ENCODE results near the gene DMD.
"Not testable (repeated sequence)": the region's sequence is repeated elsewhere in the genome, so short reads cannot be mapped to it uniquely, and the experiment has no call there.

Gene DMD

DNA sequence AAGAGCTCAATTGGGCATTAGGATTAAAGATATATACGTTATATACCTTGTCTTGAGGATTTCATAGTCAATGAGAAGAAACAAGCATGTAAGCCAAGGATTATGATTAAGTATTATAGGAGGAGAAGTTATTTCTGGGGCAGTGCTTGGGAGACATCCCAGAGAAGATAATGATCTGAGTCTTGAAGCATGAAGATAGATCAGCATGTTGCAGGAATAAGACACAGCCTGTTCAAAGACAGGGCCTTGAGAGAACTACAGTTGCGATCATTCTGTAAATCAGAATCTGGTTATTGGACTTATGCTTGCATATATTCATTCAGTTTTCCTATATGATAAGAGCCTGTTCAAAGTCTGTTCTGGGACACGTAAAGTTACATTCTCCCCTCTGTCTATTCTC lies 1277.3 kb downstream of the DMD start:
- Histone ChIP-seq H3K27ac (no peak overlapping the region), H3K9me3 (ENCODE audit: low read depth, low read length) (no peaks in the 10 kb centered on the region), H3K9ac (ENCODE audit: insufficient read length) (no peak overlapping the region), H3K4me3 (no peak overlapping the region), H3K36me3 (ENCODE audit: insufficient read depth, low read length) (no peaks in the 10 kb centered on the region)
- TF ChIP-seq EZH2 (IDR thresholded peaks at IDR 0.05) = no peak
- TF ChIP-seq FOXP2 (optimal IDR thresholded peaks at IDR 0.05; ENCODE audit: control extremely low read depth, extremely low read length, insufficient read depth) = no peak
- TF ChIP-seq POLR2AphosphoS5 (IDR thresholded peaks at IDR 0.05; ENCODE audit: borderline replicate concordance, low read depth, low read length) = no peak
- DNase-seq (ENCODE audit: low read depth, low spot score) = no peak

DNA sequence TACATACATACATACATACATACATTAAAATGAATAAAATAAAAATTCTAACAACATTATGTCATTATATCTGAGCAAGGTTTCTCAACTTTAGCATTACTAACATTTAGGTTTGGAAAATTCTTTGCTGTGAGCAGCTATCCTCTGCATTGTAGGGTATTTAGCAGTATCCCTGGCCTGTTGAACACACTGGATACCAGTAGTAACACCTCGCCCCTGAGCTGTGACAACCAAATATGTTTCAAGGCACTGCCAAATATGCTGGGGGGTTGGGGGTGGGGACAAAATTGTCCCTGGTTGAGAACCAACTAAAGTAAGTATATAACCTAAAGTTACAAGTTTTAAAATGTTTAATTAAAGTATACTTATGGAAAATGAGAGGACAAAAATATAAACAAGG lies 1278.6 kb downstream of the DMD start:
- H3K9me3 ChIP-seq (ENCODE audit: low read depth, low read length) = no peaks in the 10 kb centered on the region
- no peak overlapping the region for H3K27ac ChIP-seq
- H3K9ac ChIP-seq (ENCODE audit: insufficient read length) = no peak overlapping the region
- TF ChIP-seq FOXP2 (optimal IDR thresholded peaks at IDR 0.05; ENCODE audit: control extremely low read depth, extremely low read length, insufficient read depth) = no peak
- no peak for TF ChIP-seq POLR2AphosphoS5 (IDR thresholded peaks at IDR 0.05; ENCODE audit: borderline replicate concordance, low read depth, low read length)
- TF ChIP-seq EZH2 (IDR thresholded peaks at IDR 0.05) = no peak
- DNase-seq (ENCODE audit: low read depth, low spot score) = no peak
- no peak overlapping the region for H3K4me3 ChIP-seq
- no peaks in the 10 kb centered on the region for H3K36me3 ChIP-seq (ENCODE audit: insufficient read depth, low read length)

DNA sequence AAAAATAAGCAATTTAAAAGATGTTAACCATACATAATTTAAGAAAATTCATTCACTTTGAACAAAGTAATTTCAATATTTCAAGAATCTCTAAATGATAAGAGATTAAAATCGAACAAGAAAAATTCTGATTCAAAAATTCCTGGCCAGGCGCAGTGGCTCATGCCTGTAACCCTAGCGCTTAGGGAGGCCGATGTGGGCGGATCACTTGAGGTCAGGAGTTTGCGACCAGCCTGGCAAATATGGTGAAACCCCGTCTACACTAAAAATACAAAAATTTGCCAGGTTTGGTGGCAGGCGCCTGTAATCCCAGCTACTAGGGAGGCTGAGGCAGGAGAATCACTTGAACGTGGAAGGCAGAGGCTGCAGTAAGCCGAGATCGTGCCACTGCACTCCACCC lies 1279.0 kb downstream of the DMD start:
- not testable (repeated sequence) for DNase-seq (ENCODE audit: low read depth, low spot score); H3K9me3 ChIP-seq (ENCODE audit: low read depth, low read length); H3K4me3 ChIP-seq; H3K9ac ChIP-seq (ENCODE audit: insufficient read length); H3K27ac ChIP-seq; H3K36me3 ChIP-seq (ENCODE audit: insufficient read depth, low read length)

DNA sequence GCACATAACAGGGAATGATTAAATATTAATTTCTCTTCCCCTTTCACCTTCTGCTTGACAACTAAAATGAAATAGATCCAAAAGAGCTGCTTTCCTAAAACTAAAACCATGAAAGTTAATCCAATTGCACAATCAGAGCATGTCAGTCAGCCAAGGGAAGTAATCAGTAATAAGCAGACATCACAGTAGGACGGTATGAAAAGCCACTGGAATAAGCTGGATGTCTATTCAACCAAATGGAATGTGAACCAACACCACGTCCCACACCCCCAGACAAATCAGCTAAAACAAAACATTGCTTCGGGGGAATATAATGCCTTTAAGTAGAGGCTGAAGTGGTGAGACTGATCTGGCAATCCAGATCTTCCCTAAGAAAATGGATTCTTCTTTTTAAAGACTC lies 1280.1 kb downstream of the DMD start:
- Histone ChIP-seq H3K36me3 (ENCODE audit: insufficient read depth, low read length) (no peaks in the 10 kb centered on the region), H3K4me3 (no peak overlapping the region), H3K27ac (no peak overlapping the region), H3K9ac (ENCODE audit: insufficient read length) (no peak overlapping the region), H3K9me3 (ENCODE audit: low read depth, low read length) (no peaks in the 10 kb centered on the region)
- DNase-seq (ENCODE audit: low read depth, low spot score) = no peak
- TF ChIP-seq FOXP2 (optimal IDR thresholded peaks at IDR 0.05; ENCODE audit: control extremely low read depth, extremely low read length, insufficient read depth) = no peak

DNA sequence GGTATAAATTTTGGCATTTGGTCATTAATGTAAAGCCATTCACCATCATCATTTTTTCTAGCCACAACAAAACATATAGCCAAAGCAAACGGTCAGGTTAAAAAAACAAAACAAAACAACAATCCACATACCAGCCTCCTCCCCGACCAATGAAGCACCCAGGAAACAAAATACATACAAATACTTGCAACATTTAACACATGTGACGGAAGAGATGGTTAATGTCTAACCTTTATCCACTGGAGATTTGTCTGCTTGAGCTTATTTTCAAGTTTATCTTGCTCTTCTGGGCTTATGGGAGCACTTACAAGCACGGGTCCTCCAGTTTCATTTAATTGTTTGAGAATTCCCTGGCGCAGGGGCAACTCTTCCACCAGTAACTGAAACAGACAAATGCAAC lies 1282.0 kb downstream of the DMD start:
- no peaks in the 10 kb centered on the region for H3K9me3 ChIP-seq (ENCODE audit: low read depth, low read length)
- H3K4me3 ChIP-seq = no peak overlapping the region
- H3K9ac ChIP-seq (ENCODE audit: insufficient read length) = no peak overlapping the region
- TF ChIP-seq POLR2AphosphoS5 (IDR thresholded peaks at IDR 0.05; ENCODE audit: borderline replicate concordance, low read depth, low read length) = no peak
- TF ChIP-seq FOXP2 (optimal IDR thresholded peaks at IDR 0.05; ENCODE audit: control extremely low read depth, extremely low read length, insufficient read depth) = no peak
- TF ChIP-seq EZH2 (IDR thresholded peaks at IDR 0.05) = no peak
- no peaks in the 10 kb centered on the region for H3K36me3 ChIP-seq (ENCODE audit: insufficient read depth, low read length)
- no peak for DNase-seq (ENCODE audit: low read depth, low spot score)
- H3K27ac ChIP-seq = no peak overlapping the region

DNA sequence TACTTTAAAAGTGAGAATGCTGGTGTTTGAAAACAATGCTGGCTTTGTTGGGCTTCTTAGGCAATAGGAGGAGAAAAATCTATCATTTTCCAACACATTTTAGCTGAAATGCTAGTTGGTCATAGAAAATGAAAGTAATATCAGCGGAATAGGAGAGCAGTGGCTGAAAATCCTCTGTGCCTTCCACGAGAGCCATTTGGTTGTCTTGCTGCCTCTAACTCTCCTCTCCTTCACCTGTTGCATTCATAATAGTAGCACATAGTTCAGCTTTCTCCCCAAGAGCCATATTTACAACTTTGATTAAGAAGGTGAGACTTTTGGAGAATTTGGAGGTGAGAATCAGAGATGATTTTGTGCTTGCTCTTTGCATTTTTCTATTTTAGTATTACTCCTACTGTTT lies 1290.1 kb downstream of the DMD start:
- DNase-seq (ENCODE audit: low read depth, low spot score) = no peak
- H3K36me3 ChIP-seq (ENCODE audit: insufficient read depth, low read length) = no peaks in the 10 kb centered on the region
- TF ChIP-seq POLR2AphosphoS5 (IDR thresholded peaks at IDR 0.05; ENCODE audit: borderline replicate concordance, low read depth, low read length) (no peak), FOXP2 (optimal IDR thresholded peaks at IDR 0.05; ENCODE audit: control extremely low read depth, extremely low read length, insufficient read depth) (no peak), EZH2 (IDR thresholded peaks at IDR 0.05) (no peak)
- H3K9me3 ChIP-seq (ENCODE audit: low read depth, low read length) = no peaks in the 10 kb centered on the region
- no peak overlapping the region for H3K27ac ChIP-seq
- H3K4me3 ChIP-seq = no peak overlapping the region
- no peak overlapping the region for H3K9ac ChIP-seq (ENCODE audit: insufficient read length)

DNA sequence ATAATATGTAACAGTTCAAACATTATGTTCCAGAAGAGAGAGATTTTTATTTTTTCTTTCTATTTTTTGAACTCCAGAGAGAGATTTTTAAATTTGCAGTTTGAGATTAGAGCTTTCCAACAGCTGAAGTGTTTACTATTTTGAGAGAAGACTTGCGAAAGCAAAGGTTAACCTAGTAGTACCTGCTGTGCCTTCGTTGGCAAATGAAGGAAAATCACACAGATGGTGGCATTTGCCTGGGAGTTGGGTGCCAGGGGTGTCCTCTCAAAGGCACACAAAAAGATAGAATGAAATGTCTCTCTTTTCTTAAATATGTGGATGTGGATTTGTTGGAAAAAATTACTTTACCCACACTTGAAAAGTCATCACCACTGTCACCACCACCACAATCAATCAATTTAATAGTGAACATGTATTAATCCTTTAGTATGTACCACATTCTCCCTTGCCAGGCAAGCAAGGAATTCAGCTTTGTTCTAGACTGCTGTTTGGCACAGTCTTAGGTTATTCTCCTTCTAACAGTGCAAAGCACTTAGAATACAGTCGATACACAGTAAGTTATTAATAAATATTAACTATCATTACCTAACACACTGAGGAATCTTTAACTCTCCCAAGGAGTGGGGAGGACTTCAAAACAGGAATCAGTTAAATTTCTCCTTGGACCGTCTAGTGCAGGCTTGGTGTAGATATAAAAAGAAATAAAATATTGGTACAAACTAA lies 1301.3 kb downstream of the DMD start:
- Histone ChIP-seq H3K4me3 (no peak overlapping the region), H3K9ac (ENCODE audit: insufficient read length) (no peak overlapping the region), H3K36me3 (ENCODE audit: insufficient read depth, low read length) (no peaks in the 10 kb centered on the region), H3K27ac (no peak overlapping the region), H3K9me3 (ENCODE audit: low read depth, low read length) (no peaks in the 10 kb centered on the region)
- no peak for TF ChIP-seq FOXP2 (optimal IDR thresholded peaks at IDR 0.05; ENCODE audit: control extremely low read depth, extremely low read length, insufficient read depth)
- TF ChIP-seq EZH2 (IDR thresholded peaks at IDR 0.05) = no peak
- TF ChIP-seq POLR2AphosphoS5 (IDR thresholded peaks at IDR 0.05; ENCODE audit: borderline replicate concordance, low read depth, low read length) = no peak
- DNase-seq (ENCODE audit: low read depth, low spot score) = no peak

DNA sequence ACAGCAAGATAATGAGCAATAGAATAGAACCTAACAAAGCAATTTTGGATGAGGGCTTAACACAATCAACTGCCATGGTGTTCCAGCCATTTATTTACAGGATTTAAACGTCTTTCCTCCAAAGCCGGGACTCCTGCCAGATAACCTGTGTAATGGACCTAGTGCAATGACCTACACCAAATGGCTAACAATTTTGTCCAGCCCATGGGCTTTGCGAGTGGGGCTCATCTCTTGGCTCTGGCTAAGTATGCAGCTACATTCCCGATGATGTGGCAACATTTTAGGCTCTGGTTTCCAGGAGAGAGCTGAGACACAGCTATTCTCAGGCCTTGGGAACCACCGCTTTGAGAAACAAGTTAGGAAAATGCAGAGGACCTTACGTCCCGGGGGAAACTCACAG lies 1317.2 kb downstream of the DMD start:
- DNase-seq (ENCODE audit: low read depth, low spot score) = no peak

DNA sequence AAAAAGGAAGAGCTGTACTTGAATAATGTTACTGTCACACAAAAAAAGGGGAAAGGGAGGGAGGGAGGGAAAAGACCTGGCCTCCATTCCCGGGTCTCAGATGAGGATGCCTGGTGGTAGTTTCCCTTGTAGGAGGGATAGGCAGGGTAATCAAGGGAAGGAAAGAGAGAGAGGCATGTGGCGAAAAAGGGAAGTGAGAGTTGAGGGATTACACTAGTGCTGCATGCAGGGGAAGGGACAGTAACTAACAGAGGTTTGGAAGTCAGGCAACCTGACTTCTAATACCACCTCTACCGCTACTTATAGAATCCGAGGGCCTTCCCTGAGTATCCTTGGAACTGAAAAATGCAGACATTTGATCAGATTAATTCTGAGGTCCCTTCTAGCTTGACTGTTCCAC lies 1317.8 kb downstream of the DMD start:
- Histone ChIP-seq H3K36me3 (ENCODE audit: insufficient read depth, low read length) (no peaks in the 10 kb centered on the region), H3K4me3 (no peak overlapping the region), H3K9ac (ENCODE audit: insufficient read length) (no peak overlapping the region), H3K27ac (no peak overlapping the region), H3K9me3 (ENCODE audit: low read depth, low read length) (no peaks in the 10 kb centered on the region)
- TF ChIP-seq POLR2AphosphoS5 (IDR thresholded peaks at IDR 0.05; ENCODE audit: borderline replicate concordance, low read depth, low read length) = no peak
- TF ChIP-seq FOXP2 (optimal IDR thresholded peaks at IDR 0.05; ENCODE audit: control extremely low read depth, extremely low read length, insufficient read depth) = no peak
- no peak for TF ChIP-seq EZH2 (IDR thresholded peaks at IDR 0.05)
- no peak for DNase-seq (ENCODE audit: low read depth, low spot score)

More for the DNA sequence above, 1317.2 kb downstream of the DMD start:
- H3K36me3 ChIP-seq (ENCODE audit: insufficient read depth, low read length) = no peaks in the 10 kb centered on the region
- H3K27ac ChIP-seq = no peak overlapping the region
- H3K4me3 ChIP-seq = no peak overlapping the region
- no peak for TF ChIP-seq EZH2 (IDR thresholded peaks at IDR 0.05)
- TF ChIP-seq POLR2AphosphoS5 (IDR thresholded peaks at IDR 0.05; ENCODE audit: borderline replicate concordance, low read depth, low read length) = no peak
- TF ChIP-seq FOXP2 (optimal IDR thresholded peaks at IDR 0.05; ENCODE audit: control extremely low read depth, extremely low read length, insufficient read depth) = no peak
- no peak overlapping the region for H3K9ac ChIP-seq (ENCODE audit: insufficient read length)
- H3K9me3 ChIP-seq (ENCODE audit: low read depth, low read length) = no peaks in the 10 kb centered on the region
